GM12872 (cell line): Measurements from ENCODE around the gene UFD1.

Source experiments
- CTCF ChIP-seq: IDR thresholded peaks from 3 replicates; pipeline ENCODE4 v1.5.1; 2011; ENCODE audit warnings: low read depth, mild to moderate bottlenecking, low read length, moderate library complexity; ENCODE audit not compliant: insufficient read depth

UFD1 gene

GRCh38 chr22:19466126-19466716 lies 12.8 kb downstream of the UFD1 start:
- TF ChIP-seq CTCF = no peak

- no peak for TF ChIP-seq CTCF
These were observed 14.0 kb downstream of the UFD1 start for GRCh38 chr22:19464975-19465374.

GRCh38 chr22:19464546-19464945 lies 14.4 kb downstream of the UFD1 start:
- no peak for TF ChIP-seq CTCF

GRCh38 chr22:19463491-19464469 lies 15.2 kb downstream of the UFD1 start:
- TF ChIP-seq CTCF = no peak

GRCh38 chr22:19463008-19463407 lies 16.0 kb downstream of the UFD1 start:
- no peak for TF ChIP-seq CTCF

GRCh38 chr22:19461506-19461905 lies 17.5 kb downstream of the UFD1 start:
- no peak for TF ChIP-seq CTCF

- TF ChIP-seq CTCF = no peak
These were observed 19.0 kb downstream of the UFD1 start for GRCh38 chr22:19460036-19460435.
